Muscle of leg (tissue), 16 donors: Measurements from ENCODE around the gene FAM229B. TPM values are rescaled to one million over a fixed set of nuclear protein-coding genes. Genes with fewer than 3 reads are reported as not detected.

ENCODE experiments used
- DNase-seq: peaks from one replicate; pipeline ENCODE4 v3.0.0; 2013
- H3K27ac ChIP-seq: one replicate; pipeline ENCODE4 v1.5.1; 2013; ENCODE audit warnings: mild to moderate bottlenecking, low read length, control low read depth
- H3K27me3 ChIP-seq: one replicate; pipeline ENCODE4 v1.6.1; 2013; ENCODE audit warnings: low read length; ENCODE audit not compliant: control insufficient read depth, insufficient read depth
- H3K36me3 ChIP-seq: one replicate; pipeline ENCODE4 v1.6.1; 2013; ENCODE audit warnings: low read length; ENCODE audit not compliant: control insufficient read depth, insufficient read depth
- H3K4me1 ChIP-seq: one replicate; pipeline ENCODE4 v1.6.1; 2013; ENCODE audit warnings: low read length; ENCODE audit not compliant: control insufficient read depth, insufficient read depth
- H3K4me3 ChIP-seq: one replicate; pipeline ENCODE4 v1.5.1; 2013; ENCODE audit warnings: low read length, control low read depth
- H3K9me3 ChIP-seq: replicated peaks from 2 replicates; pipeline ENCODE4 v1.6.1; 2013; ENCODE audit warnings: low read depth, low read length; ENCODE audit not compliant: control insufficient read depth
- WGBS: methylation state at CpG from one replicate; pipeline ENCODE4 v1.1.5; 2013; ENCODE audit warnings: missing lambda C conversion rate; ENCODE audit not compliant: insufficient coverage; 5-methylcytosine and 5-hydroxymethylcytosine counted together
- long read RNA-seq, 11 donors: transcript quantifications; one replicate each; lab custom pipeline, GENCODE V29; 2026
- polyA plus RNA-seq, 8 donors: library from polyadenylated mRNA; unstranded; fragments of 120-200 nt; gene quantifications; one replicate each; pipeline versions ENCODE4 v1.2.1 to v1.2.3, GENCODE V29; 2013; ENCODE audit warnings: inconsistent platforms in 1 of 8, low replicate concordance in 1 of 8; ENCODE audit not compliant: insufficient read length in 8 of 8, insufficient read depth in 1 of 8
- total RNA-seq: library from RNA; stranded (reverse); fragments of 120-200 nt; gene quantifications from one replicate; pipeline ENCODE4 v1.2.4, GENCODE V29; 2013

FAM229B gene
- total RNA-seq, result 34.8 TPM
- 10 to 100 TPM; 14.8 to 27.4 (median 18.9) TPM for polyA plus RNA-seq
- long read RNA-seq, donor 1, transcript FAM229B-201 (4 exons, 2,543 nt), result major isoform, 10 of 10 reads
- long read RNA-seq, donor 1, partial matches to known transcripts, result 0 of 10 reads
- long read RNA-seq, donor 1, other reads (novel, unspliced or antisense), result 0 of 10 reads
- long read RNA-seq, donor 2, partial matches to known transcripts, result 0 of 2 reads
- long read RNA-seq, donor 2, other reads (novel, unspliced or antisense), result 0 of 2 reads
- long read RNA-seq, donor 3, transcript FAM229B-201 (4 exons, 2,543 nt), result major isoform, 10 of 10 reads
- long read RNA-seq, donor 3, partial matches to known transcripts, result 0 of 10 reads
- long read RNA-seq, donor 3, other reads (novel, unspliced or antisense), result 0 of 10 reads
- long read RNA-seq, donor 4, transcript FAM229B-201 (4 exons, 2,543 nt), result major isoform, 7 of 7 reads
- long read RNA-seq, donor 4, partial matches to known transcripts, result 0 of 7 reads
- long read RNA-seq, donor 4, other reads (novel, unspliced or antisense), result 0 of 7 reads
- long read RNA-seq, donor 5, transcript FAM229B-201 (4 exons, 2,543 nt), result major isoform, 32 of 41 reads
- long read RNA-seq, donor 5, partial matches to known transcripts, result 0 of 41 reads
- long read RNA-seq, donor 5, other reads (novel, unspliced or antisense), result 9 of 41 reads
- long read RNA-seq, donor 6, transcript FAM229B-201 (4 exons, 2,543 nt), result major isoform, 28 of 34 reads
- long read RNA-seq, donor 6, partial matches to known transcripts, result 0 of 34 reads
- long read RNA-seq, donor 6, other reads (novel, unspliced or antisense), result 6 of 34 reads
- long read RNA-seq, donor 7, transcript FAM229B-201 (4 exons, 2,543 nt), result major isoform, 17 of 17 reads
- long read RNA-seq, donor 7, partial matches to known transcripts, result 0 of 17 reads
- long read RNA-seq, donor 7, other reads (novel, unspliced or antisense), result 0 of 17 reads
- long read RNA-seq, donor 8, transcript FAM229B-201 (4 exons, 2,543 nt), result major isoform, 10 of 16 reads
- long read RNA-seq, donor 8, partial matches to known transcripts, result 0 of 16 reads
- long read RNA-seq, donor 8, other reads (novel, unspliced or antisense), result 6 of 16 reads
- long read RNA-seq, donor 9, transcript FAM229B-201 (4 exons, 2,543 nt), result major isoform, 10 of 10 reads
- long read RNA-seq, donor 9, partial matches to known transcripts, result 0 of 10 reads
- long read RNA-seq, donor 9, other reads (novel, unspliced or antisense), result 0 of 10 reads
- long read RNA-seq, donor 10, transcript FAM229B-201 (4 exons, 2,543 nt), result major isoform, 31 of 31 reads
- long read RNA-seq, donor 10, partial matches to known transcripts, result 0 of 31 reads
- long read RNA-seq, donor 10, other reads (novel, unspliced or antisense), result 0 of 31 reads
- long read RNA-seq, donor 11, transcript FAM229B-201 (4 exons, 2,543 nt), result major isoform, 10 of 10 reads
- long read RNA-seq, donor 11, partial matches to known transcripts, result 0 of 10 reads
- long read RNA-seq, donor 11, other reads (novel, unspliced or antisense), result 0 of 10 reads

- Histone ChIP-seq H3K9me3 (no peaks in the 10 kb centered on the region), H3K4me1 (no peaks in the 10 kb centered on the region), H3K27ac (peak within 1 kb of the TSS; percentile 96), H3K36me3 (peaks cover 5% of the 10 kb centered on the region), H3K27me3 (no peaks in the 10 kb centered on the region), H3K4me3 (peak within 1 kb of the TSS; percentile 89)
- 0% methylated on average over 52 of the region's 60 CpGs for WGBS
- peak; percentile 99 for DNase-seq
Measured at GRCh38 chr6:112087136-112087911, at the start of gene FAM229B, which contains the start of gene TUBE1. Gene FAM229B, plus strand, starts transcription at chr6:112087591. Its CDS starts 11,693 bp downstream, at chr6:112099284. Gene TUBE1, minus strand, starts transcription at chr6:112087482. Its CDS starts 48 bp downstream, at chr6:112087434.

GRCh38 chr6:112037783-112038216 lies 49.6 kb upstream of the FAM229B start:
- H3K4me1 ChIP-seq, result peaks cover 27% of the 10 kb centered on the region
- no peaks in the 10 kb centered on the region for H3K36me3 ChIP-seq
- no peaks in the 10 kb centered on the region for H3K27me3 ChIP-seq
- WGBS, result 69% methylated on average over 6 of the region's 8 CpGs
- no peak overlapping the region for H3K4me3 ChIP-seq
- peak overlapping the region; percentile 54 for H3K27ac ChIP-seq
- peak; percentile 63 for DNase-seq
- H3K9me3 ChIP-seq, result no peaks in the 10 kb centered on the region

GRCh38 chr6:112038268-112038667 lies 49.1 kb upstream of the FAM229B start:
- Histone ChIP-seq H3K9me3 (no peaks in the 10 kb centered on the region), H3K4me1 (peaks cover 26% of the 10 kb centered on the region), H3K27me3 (no peaks in the 10 kb centered on the region), H3K36me3 (no peaks in the 10 kb centered on the region), H3K27ac (peak overlapping the region; percentile 54), H3K4me3 (no peak overlapping the region)
- 59% methylated on average over 3 of the region's 5 CpGs for WGBS
- DNase-seq, result no peak

GRCh38 chr6:112038756-112039430 lies 48.5 kb upstream of the FAM229B start:
- Histone ChIP-seq H3K4me1 (peaks cover 25% of the 10 kb centered on the region), H3K4me3 (no peak overlapping the region), H3K9me3 (no peaks in the 10 kb centered on the region), H3K27ac (no peak overlapping the region), H3K36me3 (no peaks in the 10 kb centered on the region), H3K27me3 (no peaks in the 10 kb centered on the region)
- 80% methylated on average over 8 of the region's 15 CpGs for WGBS
- no peak for DNase-seq

- Histone ChIP-seq H3K4me3 (no peak overlapping the region), H3K36me3 (no peaks in the 10 kb centered on the region), H3K27me3 (no peaks in the 10 kb centered on the region), H3K9me3 (no peaks in the 10 kb centered on the region), H3K27ac (no peak overlapping the region), H3K4me1 (peaks cover 22% of the 10 kb centered on the region)
- no peak for DNase-seq
- 80% methylated on average over 1 of the region's 2 CpGs for whole genome bisulfite sequencing
Measured at GRCh38 chr6:112039431-112039770, 48.0 kb upstream of the FAM229B start.

- Histone ChIP-seq H3K4me1 (peaks cover 20% of the 10 kb centered on the region), H3K27ac (no peak overlapping the region), H3K27me3 (no peaks in the 10 kb centered on the region), H3K4me3 (no peak overlapping the region), H3K9me3 (no peaks in the 10 kb centered on the region), H3K36me3 (no peaks in the 10 kb centered on the region)
- WGBS, result 56% methylated on average over 1 of the region's 1 CpG
- no peak for DNase-seq
Measured at GRCh38 chr6:112040956-112041355, 46.4 kb upstream of the FAM229B start.

- Histone ChIP-seq H3K4me3 (no peak overlapping the region), H3K27ac (no peak overlapping the region), H3K9me3 (no peaks in the 10 kb centered on the region), H3K27me3 (no peaks in the 10 kb centered on the region), H3K36me3 (no peaks in the 10 kb centered on the region), H3K4me1 (peaks cover 20% of the 10 kb centered on the region)
- DNase-seq, result no peak
- 75% methylated on average over 1 of the region's 3 CpGs for WGBS
Measured at GRCh38 chr6:112041535-112041934, 45.9 kb upstream of the FAM229B start.

GRCh38 chr6:112043032-112044007 lies 44.1 kb upstream of the FAM229B start:
- WGBS, result 0% methylated on average over 23 of the region's 36 CpGs
- H3K4me3 ChIP-seq, result peak overlapping the region; percentile 63
- no peaks in the 10 kb centered on the region for H3K9me3 ChIP-seq
- H3K4me1 ChIP-seq, result peaks cover 11% of the 10 kb centered on the region
- H3K36me3 ChIP-seq, result no peaks in the 10 kb centered on the region
- peak; percentile 97 for DNase-seq
- peak overlapping the region; percentile 98 for H3K27ac ChIP-seq
- no peaks in the 10 kb centered on the region for H3K27me3 ChIP-seq
